ENCODE data around the gene HERC2.
"Not testable (repeated sequence)": the region's sequence is repeated elsewhere in the genome, so short reads cannot be mapped to it uniquely, and the experiment has no call there.

Gene HERC2

DNA sequence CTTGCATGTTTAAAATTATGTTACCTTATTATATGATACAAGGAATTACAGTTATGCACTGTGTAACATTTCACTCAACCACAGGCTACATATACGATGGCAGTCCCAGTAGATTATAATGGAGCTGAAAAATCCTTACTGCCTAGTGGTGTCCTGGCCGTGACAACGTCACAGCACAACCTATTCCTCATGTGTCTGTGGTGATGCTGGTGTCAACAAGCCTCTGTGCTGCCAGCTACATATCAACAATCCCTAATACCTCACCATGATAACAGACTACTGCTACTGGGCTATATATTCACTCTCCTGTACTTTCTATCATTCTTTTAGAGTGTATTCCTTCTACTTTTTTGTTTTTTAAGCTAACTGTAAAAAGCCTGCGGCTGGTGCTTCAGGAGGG lies 142.7 kb downstream of the HERC2 start:
- DNase-seq (ENCODE audit: low read depth), result no peak

- no peak for DNase-seq (ENCODE audit: low read depth)
These were observed 143.3 kb downstream of the HERC2 start for GRCh38 chr15:28178727-28179126.

DNA sequence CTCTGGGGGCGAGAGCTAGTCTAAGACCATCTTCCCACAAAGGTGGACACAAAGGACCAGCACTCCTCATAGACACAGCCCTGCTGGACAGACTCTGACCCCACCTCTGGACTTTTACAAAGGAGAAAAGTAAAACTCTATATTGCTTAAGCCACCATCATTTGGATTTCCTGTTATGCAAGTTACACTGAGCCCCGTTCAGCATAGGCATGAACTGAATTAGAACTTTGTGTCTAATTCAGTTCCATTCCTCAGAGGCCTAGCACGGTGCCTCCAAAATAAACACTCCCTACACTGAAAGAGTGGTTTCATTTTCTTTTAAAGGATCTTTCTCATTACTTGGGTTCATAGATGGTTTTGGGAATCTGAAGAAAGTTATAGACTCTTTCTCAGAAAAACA lies 143.7 kb downstream of the HERC2 start:
- DNase-seq (ENCODE audit: low read depth), result no peak

DNA sequence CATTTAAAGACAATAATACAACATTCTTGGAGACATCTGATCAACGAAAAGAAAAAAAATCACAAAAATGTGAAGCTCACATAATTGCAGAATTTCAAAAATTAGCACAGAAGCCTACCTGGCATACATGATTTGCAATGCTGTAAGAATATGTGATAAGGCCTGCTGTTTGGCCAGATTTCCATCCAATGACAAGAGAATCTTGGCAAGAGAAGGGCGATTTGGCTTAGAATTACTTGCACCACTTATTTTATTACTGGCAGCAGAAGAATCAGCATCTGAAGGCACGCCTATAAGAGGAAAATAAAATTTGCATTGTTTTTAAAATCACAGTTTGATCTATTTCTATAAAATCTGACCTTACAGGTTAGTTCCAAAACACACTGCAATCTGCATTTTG lies 152.6 kb downstream of the HERC2 start:
- no peak for DNase-seq (ENCODE audit: low read depth)

DNA sequence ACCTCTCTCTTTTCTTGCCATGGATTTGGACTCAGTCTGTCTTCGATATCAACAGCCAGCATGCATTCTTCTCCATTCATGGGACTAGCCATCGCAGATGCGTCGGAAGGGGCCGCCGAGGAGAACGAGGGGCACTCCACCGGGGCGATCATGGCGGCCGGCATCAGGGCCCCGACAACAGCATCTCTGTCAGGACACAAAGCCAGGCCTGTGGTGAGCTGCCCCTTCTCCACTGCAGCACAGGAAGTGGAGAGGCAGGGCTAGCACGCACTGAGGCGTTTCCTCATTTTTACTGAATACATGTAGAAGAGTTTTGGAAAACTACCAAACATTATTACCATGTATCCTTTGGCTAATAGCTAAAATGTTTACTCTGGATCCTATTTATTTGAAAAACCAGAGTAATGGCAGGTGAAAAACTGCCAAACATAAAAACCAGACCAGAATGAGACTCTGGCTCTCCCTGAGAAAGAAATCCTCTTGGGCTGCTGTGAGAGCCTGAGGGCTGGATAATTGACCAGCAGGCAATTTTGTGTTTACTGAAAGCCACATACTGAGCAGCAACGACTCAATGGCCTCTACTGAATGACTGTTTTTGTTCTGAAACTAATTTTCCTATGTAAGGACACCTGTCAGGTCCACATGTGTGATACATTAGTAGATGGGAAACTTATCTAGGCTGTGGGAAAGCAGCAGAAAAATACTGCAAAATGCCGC lies 153.4 kb downstream of the HERC2 start:
- DNase-seq (ENCODE audit: low read depth), result not testable (repeated sequence)

DNA sequence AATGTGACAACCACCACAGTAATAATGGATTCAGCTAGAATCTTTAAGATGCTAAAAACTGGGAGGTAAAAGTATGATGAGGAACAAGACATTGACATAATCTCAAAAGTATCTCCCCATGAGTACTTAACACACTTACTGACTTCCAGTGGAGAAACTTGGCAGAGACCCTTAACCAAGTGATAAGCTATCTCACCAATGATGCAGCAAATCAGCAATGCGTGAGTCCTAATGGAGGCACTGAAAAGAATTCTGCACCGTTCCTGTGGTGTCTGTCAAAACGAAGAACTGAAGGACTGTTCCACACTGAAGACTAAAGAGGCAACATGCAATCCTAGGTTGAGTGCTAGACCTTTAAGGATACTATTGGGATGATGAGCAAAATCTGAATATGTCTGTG lies 154.9 kb downstream of the HERC2 start:
- no peak for DNase-seq (ENCODE audit: low read depth)

GRCh38 chr15:28165791-28166190 lies 156.2 kb downstream of the HERC2 start:
- DNase-seq (ENCODE audit: low read depth), result no peak

GRCh38 chr15:28164876-28165275 lies 157.1 kb downstream of the HERC2 start:
- DNase-seq (ENCODE audit: low read depth), result no peak

GRCh38 chr15:28154283-28154682 lies 167.7 kb downstream of the HERC2 start:
- no peak for DNase-seq (ENCODE audit: low read depth)

GRCh38 chr15:28153492-28154119 lies 168.4 kb downstream of the HERC2 start:
- no peak for DNase-seq (ENCODE audit: low read depth)

DNA sequence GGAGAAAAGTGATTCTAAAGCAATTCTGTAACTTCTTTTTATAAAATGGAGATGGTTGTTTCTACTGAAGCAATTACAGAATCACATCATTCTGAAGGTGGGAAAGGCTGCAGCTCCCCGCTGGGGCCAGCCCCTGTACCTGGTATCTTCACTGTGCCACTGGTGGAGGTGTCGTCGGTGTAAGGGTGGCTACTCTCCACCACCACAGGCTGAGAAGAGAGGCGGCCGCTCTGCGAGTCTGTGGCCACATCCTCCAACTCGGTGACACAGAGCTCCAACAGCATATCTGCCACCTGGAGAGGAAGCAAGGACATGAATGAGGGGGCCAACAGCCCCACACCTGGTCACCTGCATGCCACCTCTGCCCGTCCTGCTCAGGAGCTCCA lies 169.4 kb downstream of the HERC2 start:
- DNase-seq (ENCODE audit: low read depth), result not testable (repeated sequence)

- DNase-seq (ENCODE audit: low read depth), result not testable (repeated sequence)
These were observed 170.0 kb downstream of the HERC2 start for GRCh38 chr15:28151864-28152537.

DNA sequence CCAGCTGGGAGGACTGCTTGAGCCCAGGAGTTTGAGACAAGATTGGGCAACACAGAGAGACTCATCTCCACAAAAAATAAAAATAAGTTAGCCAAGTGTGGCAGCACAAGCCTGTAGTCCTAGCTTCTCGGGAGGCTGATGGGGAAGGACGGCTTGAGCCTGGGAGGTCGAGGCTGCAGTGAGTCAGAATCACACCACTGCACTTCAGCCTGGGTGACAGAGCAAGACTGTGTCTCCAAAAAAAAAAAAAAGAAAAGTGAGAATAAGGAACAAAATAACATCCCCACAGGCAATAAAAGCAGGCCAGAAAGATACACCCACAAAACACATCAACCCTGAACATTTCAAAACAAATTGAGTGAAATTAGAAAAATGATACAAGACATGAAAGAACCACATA lies 174.2 kb downstream of the HERC2 start:
- DNase-seq (ENCODE audit: low read depth), result no peak

- not testable (repeated sequence) for DNase-seq (ENCODE audit: low read depth)
These were observed 176.6 kb downstream of the HERC2 start for GRCh38 chr15:28145419-28145818.

DNA sequence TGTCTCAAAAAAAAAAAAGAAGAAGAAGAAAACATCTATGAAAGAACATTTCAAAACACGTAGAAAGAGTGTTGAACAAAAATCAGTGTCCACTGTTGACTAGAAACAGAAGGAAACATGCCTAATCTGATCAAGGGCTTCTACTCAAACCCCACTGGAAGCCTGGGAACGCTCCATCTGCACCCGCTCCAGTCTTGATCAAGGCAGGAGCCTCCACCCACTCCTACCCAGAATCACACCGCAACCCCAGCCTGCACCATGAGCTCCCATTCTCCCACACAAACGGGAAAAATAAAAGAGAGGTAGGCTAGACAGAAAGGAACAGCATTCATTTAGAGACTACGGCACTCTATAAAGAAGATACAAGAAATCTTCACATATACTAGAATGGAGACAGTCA lies 181.9 kb downstream of the HERC2 start:
- no peak for DNase-seq (ENCODE audit: low read depth)

DNA sequence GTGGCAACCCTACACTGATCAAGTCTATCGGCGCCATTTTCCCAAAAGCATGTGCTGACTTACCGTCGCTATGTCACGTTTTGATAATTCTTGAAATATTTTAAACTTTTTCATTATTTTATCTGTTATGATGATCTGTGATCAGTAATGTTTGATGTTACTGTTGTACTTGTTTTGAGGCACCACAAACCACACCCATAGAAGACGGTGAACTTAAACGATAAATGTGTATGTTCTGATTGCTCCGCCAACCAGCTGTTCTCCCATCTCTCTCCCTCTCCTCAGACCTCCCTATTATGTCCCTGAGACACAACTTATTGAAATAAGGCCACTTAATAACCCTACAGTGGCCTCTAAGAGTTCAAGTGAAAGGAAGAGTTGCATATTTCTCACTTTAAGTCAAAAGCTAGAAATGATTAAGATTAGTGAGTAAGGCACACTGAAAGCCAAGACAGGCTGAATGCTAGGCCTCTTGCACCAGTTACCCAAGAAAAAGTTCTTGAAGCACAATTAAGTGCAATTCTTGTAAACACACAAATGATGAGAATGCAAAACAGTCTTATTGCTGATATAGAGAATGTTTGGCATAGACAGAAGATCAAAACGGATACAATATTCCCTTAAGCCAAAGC lies 184.5 kb downstream of the HERC2 start:
- DNase-seq (ENCODE audit: low read depth), result not testable (repeated sequence)

DNA sequence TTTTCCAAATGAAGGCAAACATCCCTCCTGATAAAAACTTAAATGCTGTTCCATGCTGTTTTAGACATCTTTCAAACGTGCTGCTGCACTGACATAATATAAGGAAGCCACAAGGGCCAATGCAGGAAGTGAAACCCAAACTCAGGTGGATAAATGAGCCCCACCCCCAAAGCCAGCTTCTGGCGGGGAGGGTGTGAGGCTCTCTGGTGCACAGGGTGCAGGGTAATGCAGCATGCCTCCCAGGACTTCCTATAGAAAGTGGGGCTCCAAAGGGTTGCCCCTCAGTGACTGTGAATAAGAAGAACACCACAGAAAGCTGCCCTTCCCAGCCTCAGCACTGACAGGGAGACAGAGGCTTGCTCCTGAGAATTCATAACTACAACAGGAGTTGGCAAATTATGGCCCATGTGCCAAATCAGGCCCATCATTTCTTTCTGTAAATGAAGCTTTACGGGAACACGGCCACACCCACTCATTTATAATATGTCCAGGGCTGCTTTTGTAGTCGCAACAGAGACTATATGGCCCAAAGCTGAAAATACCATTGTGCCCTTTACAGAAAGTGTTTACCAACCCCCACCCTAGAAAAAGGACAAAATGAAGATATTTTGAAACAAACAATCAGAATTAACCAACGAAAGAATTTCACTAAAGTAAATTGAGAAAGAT lies 185.6 kb downstream of the HERC2 start:
- DNase-seq (ENCODE audit: low read depth), result not testable (repeated sequence)

DNA sequence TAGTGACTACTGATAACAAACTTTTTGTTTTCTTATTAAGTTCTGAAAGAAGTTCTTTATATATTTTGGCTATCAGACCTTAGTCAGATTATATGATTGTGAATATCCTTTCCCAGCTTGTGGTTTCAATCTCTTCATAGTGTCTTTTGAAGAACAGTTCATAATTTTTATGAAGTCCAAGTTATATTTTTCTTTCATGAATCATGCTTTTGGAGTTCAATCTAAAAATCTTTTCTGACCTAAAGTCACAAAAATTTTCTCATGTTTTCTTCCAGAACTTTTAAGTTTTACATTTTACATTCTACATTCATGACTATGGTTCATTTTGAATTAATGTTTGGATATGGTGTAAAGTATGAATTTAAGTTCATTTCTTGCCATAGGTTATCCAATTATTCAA lies 188.7 kb downstream of the HERC2 start:
- DNase-seq (ENCODE audit: low read depth), result no peak

DNA sequence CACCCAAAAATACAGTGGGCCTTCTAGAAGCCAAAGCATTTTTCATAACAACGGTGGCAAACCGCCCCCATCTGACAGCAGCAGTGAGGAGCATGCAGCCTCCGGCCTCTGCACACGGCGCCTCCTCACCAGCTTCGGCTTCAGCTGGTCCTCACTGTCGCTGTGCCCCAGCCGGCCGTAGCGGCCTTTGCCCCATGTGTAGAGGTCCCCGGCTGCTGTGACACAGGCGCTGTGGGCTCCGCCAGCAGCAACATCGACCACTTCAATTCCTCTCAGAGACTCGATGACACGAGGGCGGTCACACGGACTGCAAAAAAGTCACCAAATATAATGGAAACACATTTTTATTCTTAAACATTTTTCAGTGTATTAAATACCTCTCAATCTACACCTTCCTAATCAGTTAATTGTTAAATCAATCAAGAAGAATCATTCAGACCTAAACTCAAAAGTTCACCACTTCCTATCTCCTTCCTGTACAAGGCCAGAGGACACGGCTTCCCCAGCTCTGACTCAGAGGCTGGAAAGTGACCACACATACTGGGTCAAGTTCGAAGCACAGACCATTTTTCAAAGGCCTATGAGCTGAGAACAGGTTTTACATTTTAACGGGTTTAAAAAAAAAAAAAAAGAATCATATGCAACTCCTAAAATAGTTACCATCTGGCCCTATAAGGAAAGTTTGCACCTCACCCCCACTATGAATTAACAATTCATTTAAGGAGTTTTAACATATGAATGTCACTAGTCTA lies 189.3 kb downstream of the HERC2 start:
- no peak for DNase-seq (ENCODE audit: low read depth)

DNA sequence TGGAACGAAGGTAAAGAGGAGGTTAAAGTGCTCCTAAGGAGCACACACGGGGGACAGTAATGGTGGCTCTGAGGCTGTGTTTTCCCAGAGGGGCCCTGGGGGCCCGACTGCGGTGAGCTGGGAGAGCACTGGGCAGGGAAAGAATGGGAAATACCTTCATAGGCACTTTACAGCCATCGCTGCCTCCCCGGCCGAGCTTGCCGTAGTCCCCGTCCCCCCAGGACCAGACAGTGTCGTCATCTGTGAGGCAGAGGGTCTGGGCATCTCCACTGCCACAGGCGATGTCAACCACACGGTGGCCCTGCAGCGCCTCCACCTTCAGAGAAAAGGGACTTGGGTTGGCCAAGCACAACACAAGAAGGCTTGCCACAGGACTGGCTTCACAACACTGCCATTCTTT lies 190.0 kb downstream of the HERC2 start:
- no peak for DNase-seq (ENCODE audit: low read depth)

GRCh38 chr15:28131400-28131799 lies 190.6 kb downstream of the HERC2 start:
- DNase-seq (ENCODE audit: low read depth), result no peak

DNA sequence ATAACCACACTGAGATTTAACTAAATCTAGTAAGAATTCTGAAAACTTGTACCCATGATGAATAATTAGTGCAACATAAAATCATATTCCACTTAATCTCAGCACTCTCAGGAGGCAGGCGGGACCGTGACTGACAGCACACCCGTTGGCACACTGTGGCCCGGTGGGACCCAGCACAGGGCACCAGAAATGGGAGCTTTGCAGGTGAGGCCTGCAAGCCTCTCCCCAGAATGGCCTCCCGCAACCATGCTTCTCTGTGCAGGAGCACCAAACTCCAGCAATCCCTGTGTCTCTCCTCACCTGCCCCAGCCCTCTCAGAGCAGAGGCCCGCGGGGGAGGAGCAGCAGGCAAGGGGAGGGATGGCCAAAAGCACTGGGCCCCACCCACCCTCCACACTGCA lies 191.3 kb downstream of the HERC2 start:
- DNase-seq (ENCODE audit: low read depth), result no peak

All from fibroblast of the conjunctiva (primary cell).